Muscle of back (tissue), 11 donors: ENCODE results near the gene RARA. TPM values are rescaled to one million over a fixed set of nuclear protein-coding genes. Genes with fewer than 3 reads are reported as not detected.

Experiments used
- DNase-seq, 3 donors: peaks; one replicate each; pipeline versions ENCODE4 v3.0.0 to v3.0.0-alpha.2; 2013
- polyA plus RNA-seq, 10 donors: library from polyadenylated mRNA; unstranded; fragments of 120-200 nt; gene quantifications; one replicate each; pipeline ENCODE4 v1.2.1, GENCODE V29; 2013; ENCODE audit not compliant: insufficient read length in 10 of 10

The RARA gene
- polyA plus RNA-seq, 10 donors, result 46.0 to 64.5 (median 54.1) TPM

DNA sequence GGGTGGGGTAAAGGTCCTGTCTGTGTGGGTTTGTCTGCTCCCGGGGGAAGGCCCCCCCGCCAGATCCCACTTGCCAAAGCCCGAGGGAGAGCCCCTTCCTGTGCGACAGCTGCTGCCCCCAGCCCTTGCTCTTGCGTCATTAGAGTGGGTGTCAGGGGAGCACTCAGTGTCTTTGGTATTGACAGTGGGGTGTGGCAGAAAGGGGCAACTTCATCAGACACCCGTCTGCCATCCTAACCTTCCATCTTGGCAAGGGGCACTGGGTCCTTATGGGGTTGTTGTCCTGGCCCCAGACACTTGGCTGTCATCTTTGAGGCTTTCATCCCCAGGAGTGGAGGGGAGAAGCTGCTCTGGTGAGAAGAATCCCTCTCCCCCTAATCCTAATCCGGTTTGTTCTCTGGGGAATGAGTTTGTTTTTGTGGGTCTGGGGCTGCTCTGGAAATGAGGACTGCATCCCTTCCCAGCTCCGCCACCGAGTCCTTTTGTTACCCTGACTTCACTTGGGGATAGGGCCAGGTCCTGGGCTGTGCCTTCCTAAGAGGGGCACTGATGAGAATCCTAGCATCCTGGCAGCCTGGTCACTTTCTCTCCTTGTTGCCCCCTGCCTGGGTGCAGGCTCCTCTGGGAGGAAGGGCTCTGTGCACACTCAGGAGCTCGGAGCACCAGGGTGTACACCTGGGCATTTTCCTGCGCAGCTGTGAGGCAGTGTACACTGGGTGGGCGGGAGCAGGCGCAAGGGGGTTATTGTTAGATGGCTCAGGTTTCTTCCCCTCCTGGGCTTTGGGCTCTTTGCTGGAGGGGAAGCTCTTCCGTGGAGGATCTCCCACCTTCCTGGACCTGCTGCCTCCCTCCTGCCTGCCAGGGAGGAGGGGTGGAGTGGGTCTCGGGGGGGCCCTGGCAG, 34.5 kb downstream of the RARA start:
- no peak for DNase-seq

DNA sequence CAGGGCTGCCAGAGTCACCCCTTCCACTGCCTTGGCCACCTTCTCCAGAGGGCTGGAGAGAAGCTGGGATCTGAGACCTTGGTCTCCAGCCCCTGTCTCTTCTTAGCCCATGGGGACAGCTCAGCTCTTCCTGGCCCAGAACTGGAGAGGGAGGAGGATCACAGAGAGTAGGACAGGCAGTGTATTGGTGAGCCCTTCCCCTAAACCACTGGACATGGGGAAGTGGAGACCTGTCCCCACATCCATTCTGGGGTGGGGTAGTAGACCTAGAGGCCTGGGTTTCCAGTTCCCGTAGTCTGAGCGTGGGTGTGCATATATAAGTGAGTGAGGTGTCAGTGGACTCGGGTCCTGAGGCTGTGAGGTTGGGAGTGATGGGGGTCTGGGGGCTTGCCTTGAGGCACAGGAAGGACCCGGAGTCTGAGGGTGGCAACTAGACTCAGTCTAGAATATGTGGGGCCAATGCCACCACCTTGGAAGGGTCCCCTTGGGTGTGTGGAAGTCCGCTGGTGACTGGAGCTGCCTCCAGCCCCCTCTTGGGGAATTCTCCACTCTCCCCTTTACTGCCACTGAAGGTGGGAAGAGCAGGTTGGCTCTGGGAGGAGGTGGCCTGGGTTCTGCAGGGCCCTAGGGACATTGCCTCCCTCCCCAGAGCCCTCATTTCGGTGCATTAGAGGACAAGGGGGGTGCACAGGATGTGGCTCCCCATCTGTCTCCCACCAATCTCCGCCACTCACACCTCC, 35.6 kb downstream of the RARA start:
- DNase-seq, result peak in 1 of 3 donors; percentile 74

DNA sequence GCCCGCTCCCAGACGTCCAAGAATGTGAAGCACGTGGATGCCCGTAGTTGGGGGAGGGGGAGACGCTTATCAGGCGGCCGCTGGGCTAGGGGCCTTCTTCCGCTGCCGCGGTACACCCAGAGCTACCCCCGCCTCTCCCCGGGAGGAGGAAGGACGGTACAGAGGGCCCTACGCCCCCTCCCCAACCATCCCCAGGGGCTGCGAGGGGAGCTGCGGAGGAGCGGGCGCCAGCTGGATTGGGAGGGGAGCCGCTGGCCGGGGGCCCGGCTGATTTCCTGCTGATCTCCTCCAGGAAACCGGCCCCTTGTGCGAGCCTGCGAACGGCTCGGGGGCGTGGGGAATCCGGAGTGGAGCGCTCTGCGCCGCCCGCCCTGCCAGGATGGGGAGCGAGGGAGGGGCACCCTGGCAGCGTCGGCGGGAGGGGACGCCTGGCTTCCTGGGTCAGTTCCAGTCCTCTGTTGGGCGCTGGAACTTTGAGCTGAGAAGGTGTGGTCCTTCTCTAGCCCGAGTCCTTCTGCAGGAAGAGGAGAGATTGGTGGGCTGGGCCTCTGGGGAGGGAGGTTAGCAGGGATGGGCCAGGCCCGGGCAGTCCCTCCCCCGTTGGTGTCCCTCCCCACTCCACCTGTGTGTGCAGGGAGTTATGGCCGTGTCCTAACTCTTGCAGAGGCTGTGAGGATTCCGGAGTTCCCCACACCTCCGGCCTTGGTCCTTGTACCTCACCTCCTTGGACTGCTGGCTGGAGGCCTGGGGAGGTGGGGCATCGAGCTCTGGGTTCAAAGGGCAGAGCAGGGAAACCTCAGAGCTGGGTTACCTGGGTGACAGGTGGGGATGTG, 36.4 kb downstream of the RARA start:
- DNase-seq, result peak in 2 of 3 donors; percentile 84 to 94

DNA sequence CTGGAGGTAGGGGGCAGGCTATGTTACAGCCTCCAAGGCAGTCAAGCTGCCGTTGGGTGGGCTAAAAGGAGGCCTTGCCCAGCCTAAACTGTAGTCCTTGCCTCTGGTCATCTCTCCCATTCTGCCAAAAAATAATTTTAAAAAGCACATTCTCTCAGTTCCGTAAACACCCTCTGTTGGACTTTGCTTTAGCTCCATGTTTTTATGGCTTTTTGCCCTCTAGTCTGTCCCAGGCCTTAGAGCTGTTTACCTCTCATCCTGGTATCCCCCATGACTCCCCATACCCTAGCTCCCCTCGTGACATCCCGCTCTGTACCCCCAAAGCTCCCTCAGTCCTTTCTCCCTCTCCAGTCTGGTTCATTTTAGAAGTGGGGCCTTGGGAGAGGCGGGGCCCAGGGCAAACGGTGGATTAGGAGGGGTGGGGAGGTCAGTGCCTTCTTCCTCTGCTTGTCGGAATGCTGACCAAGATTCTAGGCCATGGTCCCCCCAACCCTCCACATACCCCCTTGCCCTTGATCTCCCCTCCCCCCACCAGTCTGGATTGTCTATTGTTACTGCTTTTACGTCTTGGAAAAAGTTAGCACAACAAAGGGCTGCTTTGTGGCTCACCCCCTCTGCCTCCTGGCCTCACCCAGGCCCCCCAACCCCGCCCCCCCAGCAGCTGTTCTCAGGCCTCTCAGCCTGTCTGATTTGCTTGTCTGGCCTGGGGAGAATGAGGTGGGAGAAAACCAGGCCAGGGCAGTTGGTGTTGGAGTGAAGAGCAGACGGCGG, 37.2 kb downstream of the RARA start:
- DNase-seq, result peak in 1 of 3 donors; percentile 76

DNA sequence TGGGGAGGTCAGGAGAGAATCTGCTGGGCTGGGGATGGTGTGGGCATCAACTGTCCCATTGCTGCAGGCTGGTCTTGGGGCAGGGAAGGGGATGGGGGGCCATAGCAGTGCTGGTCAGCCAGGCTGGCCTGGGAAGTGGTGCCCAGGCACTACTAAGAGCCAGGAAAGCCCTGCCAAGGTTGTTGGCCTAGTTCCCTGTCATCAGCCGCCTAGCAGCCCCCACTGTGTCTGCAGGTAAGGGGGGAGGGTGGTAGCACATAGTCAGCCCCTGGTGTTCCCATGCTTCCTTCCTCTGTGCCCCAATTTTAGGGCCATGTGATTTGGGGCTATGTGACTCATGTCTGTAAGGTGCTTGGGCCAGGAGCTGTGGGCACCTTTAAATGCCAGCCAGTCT, 37.8 kb downstream of the RARA start:
- DNase-seq, result no peak

DNA sequence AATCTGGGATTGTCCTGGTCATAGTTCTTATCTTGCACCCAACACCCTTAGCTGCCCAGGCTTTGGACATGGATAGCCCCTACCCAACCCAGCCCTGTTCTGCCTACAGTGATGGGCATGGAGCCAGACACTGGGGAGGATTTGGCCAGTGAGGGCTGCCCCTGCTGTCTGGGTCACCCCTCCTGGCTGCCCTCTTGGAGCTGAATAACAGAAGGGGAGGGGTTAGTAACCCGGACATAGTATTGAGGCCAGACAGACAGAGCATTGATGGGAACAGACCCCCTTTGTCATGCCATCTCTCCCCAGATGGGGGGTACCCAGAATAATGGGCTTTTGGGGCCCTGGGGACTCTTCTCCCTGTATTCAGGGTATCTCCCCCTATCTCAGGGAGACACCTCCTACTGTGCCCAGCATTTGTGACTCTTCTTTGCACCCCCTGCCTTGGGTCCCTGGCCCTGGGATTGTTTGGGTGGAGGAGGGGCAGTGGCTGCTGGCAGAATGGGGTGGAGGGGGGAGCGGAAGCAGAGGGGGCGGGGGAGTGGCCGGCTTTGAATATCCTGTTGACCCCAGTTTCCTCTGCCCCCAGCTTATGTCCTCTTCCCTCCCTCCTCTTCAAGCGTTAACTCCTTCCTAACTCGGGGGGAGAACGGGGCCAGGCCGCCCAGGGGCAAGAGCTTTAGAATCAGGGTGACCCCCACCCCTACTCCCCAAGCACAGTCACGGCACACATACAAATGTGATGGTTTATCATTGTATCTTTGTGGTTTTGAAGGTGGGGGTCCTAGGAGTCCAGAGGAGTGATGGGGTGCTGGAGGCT, 38.5 kb downstream of the RARA start:
- peak in 1 of 3 donors; percentile 40 for DNase-seq

DNA sequence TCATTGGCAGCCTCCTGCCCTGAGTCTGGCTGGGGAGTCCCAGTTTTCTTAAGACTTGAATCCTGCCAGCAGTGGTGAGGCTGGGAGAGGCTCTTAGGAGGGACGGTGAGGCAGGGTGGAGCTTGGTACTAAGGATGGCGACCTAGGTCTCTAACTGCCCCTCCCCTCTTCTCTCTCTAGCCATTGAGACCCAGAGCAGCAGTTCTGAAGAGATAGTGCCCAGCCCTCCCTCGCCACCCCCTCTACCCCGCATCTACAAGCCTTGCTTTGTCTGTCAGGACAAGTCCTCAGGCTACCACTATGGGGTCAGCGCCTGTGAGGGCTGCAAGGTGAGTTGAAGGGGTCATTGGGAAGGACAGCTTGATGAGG, 39.1 kb downstream of the RARA start:
- DNase-seq, result peak in 1 of 3 donors; percentile 16

DNA sequence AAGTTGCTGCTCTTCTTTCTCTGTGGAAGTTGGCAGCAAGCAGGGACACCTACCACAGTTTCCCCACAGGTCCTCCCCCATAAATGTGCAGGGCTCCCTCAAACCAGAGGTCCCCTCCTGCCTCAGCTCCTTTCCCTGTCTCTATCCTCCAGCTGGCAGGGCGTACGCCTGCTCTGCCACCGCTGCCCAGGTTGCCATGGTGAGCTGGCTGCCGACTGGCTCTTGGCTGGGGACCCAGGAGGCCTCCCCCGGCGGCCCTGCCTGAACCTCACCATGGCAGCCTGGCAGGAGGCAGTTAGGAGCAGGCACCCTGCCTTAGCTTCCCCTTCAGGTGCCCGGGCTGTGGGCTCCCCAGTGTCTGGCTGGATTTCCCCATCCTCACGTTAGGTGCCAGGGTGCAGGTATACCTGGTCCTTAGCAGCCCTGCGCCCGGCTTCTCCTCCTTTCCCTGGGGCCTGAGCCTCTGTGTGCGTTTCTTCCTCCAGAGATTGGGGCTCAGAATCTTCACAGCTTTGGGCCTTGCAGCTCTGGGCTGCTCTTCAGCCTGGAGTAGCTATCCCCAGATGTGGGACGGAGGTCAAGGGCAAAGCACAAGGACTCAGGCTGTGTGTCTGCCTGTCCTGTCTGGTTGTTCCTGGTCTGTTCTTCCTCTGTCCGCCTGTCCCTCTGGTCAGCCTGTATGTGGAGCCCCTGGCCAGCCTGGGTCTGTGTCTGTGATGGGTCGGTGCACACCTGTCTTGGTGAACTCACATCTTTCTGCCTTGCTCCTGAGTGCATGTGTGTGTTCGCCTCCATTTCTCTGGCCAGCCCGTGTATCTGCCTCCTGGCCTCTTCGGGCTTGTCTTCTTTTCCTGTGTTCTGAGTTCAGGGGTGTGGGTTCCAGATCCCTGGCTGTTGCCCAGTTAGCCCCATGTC, 39.8 kb downstream of the RARA start:
- DNase-seq, result peak in 1 of 3 donors; percentile 61

DNA sequence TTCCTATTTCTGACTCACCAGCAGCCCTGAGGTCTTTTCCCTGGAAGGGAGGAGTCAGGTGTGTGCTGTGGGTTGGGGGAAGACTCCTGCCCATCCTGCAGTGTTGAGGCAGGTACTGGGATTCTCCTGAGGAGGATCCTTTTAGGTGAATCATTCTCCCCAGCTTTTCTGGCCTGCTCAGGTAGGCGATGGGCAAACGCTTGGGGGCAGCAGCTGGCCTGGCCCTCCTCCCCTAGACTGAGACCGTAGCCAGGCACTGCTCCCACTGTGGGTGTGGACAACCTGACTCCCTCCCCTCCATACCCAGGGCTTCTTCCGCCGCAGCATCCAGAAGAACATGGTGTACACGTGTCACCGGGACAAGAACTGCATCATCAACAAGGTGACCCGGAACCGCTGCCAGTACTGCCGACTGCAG, 40.5 kb downstream of the RARA start:
- DNase-seq, result no peak

DNA sequence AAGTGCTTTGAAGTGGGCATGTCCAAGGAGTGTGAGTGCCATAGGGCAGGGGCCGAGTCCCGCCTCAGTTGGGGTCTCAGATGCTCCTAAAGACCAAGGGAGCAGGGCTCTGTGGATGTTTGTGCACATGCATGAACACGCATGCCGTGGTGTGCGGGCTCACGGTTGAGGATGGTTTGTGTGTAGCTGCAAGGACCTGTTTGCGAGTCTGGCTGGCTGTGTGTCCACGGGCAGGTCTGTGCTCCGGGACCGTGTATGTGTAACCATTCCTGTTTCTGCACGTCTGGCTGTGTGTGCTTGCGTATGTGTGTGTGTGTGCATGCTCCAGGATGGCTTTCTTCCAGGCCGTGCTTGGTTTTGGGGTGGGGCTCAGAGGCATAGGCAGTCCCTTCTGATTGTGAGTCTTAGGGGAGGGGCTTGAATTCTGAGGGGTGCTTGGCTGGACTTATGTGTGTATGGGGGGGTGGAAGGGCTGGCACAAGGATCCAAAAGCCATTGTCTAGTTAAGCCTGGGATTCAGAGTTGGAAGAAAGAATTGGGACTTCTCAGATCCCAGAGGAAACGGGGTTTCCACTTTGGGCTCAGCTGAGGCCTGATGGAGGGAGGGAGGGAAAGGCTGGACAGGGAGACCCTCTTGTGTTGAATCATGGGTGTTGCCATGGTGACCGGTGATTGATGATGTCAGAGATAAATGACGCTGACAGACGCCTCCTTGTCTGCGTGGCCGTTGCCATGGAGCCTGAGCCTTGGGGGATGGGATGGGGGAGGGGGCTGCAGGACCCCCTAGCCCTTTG, 41.1 kb downstream of the RARA start:
- peak in 1 of 3 donors; percentile 86 for DNase-seq

DNA sequence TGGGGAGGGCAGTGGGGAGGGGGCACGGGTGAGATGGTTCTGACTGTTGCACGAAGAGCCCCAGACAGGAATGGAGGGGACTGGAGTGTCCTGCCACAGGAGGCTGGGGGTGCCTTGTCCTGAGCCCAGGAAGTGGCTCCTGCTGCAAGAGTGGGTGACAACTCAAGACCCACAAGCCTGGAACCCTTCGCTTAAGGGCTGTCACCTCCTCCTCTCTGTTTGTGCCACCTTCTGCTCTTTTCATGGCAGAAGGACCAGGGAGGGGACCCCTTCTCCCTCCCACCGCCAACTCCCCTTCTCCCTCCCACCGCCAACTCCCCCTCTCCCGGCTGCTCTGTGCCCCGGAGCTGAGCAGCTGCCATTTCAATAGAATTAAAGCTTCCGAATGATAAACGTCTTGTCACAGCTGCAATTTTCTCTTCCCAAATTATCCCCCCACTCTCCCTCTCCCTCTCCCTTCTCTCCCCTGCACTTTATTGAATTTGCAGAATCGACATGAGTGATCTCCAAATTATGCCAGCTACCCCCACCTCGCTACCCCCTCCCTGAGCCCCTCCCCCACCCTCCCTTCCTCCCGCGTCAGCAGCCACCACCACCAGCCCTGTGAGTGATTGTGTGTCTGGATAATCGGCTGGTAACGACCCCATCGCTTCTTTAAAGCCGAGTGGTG, 41.8 kb downstream of the RARA start:
- peak in 1 of 3 donors; percentile 62 for DNase-seq

DNA sequence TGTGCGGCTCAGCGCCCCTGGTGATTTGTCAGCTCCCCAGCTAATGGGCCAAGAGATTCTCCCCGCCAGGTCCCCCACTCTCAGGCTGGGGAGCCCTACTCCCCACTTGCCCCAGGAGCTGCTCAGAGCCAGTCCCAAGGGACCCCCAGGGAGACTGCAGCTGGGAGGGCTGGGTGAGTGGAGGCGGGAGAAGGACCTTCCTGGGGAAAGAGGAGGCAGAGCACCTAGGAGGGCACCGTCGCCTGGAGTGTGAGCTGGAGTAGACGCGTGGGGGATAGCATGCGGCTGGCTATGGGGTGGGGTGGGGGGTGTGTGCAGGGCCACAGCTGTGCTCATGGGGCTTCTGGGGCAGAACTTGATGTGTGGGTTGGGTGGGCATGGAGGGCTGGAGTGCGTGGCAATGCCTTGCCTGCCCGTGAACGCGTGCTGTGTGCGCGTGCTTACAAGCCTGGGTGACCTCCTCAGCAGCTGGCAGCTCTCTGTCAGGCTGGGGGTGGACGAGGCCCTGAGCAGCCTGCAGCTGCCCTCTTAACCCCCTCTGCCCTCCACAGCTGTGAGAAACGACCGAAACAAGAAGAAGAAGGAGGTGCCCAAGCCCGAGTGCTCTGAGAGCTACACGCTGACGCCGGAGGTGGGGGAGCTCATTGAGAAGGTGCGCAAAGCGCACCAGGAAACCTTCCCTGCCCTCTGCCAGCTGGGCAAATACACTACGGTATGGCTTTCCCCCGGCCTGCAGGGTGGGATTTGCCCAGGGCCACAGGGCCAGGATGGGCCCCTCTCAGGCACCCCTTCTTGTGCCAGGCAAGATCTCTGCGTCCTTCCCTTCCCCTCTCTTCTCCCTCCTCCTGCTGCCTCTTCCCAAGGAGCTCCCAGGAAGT, 42.6 kb downstream of the RARA start:
- peak in 1 of 3 donors; percentile 59 for DNase-seq

DNA sequence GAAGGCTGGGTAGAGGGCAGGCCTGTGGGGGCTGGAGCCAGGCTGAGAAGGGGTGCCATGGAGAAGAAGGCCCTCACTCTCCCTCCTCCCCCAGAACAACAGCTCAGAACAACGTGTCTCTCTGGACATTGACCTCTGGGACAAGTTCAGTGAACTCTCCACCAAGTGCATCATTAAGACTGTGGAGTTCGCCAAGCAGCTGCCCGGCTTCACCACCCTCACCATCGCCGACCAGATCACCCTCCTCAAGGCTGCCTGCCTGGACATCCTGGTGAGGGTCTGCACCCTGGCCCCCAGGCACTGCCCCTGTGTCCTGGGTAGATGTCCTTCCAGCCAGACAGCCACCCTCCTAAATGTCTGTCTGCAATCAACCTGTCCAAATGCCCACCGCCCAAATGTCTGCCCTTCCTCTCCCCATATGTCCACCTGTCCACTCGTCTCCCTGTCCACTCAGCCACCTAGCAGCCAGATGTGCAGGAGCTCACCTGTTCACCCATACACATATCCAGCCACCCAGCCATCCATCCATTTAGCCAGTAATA, 43.3 kb downstream of the RARA start:
- peak in 1 of 3 donors; percentile 16 for DNase-seq

DNA sequence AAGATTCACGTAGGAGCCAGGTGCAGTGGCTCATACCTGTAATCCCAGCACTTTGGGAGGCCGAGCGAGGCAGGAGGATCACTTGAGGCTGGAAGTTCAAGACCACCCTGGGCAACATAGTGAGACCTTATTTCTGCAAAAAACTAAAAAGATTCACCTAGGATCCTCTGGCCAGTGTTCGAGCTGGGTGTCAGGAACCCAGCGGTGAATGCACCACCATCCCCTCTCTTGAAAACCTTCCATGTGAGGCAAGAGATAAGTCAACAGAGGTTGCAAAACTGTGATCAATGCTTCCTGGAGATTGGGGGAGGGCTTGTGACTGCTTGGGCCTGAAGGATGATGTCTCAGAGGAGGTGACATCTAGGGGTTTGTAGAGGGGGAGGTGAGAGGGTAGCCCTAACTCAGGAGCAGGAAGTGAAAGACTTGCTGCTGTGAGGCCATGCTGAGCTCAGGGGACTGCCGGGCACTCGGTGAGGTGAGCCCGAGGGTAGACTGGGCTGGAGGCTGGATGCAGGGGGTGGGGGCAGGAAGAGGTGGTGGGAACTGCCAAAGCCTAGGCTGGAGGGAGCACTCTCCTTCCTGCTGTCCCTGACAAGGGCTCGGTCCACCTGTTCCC, 43.9 kb downstream of the RARA start:
- peak in 1 of 3 donors; percentile 24 for DNase-seq

DNA sequence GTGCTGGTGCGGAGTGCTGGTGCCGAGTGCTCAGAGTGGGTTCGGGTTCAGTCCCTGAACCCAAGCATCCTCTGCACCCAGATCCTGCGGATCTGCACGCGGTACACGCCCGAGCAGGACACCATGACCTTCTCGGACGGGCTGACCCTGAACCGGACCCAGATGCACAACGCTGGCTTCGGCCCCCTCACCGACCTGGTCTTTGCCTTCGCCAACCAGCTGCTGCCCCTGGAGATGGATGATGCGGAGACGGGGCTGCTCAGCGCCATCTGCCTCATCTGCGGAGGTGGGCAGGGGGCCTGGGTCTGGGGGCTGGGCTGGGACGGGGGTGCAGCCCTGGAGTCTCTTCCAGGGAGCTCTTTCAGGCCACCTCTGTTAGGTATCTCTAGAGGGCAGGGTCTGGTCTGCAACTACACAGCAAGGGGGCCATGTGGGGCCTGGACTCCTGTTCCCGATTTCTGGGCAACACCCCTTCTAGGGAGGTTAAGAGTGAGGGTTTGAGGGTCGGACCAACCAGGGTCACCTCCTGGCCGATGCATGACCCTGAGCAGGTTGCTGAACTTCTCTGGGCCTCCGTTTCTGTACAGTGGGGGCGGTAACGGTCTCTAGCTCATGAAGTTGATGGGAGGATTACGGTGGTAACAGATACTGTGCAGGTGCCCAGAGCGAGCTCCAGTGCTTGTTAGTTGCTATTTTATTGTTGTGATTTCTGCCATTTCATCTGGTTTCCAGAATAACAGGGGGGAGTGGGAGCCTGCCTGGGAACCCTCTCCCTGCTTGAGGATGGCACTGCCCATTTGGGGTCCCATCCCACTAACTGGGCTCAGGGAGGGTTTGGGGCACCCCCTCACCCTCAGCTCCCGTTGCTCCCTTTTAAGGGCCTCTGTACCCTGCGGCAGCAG, 45.5 kb downstream of the RARA start:
- peak in 1 of 3 donors; percentile 28 for DNase-seq
